Embryonic facial prominence (tissue), 1 donor: ENCODE measurements around the gene TAX1BP3.
"Not testable (repeated sequence)": the region's sequence is repeated elsewhere in the genome, so short reads cannot be mapped to it uniquely, and the experiment has no call there.

ENCODE experiments used
- DNase-seq: peaks from one replicate; pipeline ENCODE4 v3.0.0-alpha.2; 2016; ENCODE audit errors: extremely low spot score

The TAX1BP3 gene, protein sequence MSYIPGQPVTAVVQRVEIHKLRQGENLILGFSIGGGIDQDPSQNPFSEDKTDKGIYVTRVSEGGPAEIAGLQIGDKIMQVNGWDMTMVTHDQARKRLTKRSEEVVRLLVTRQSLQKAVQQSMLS

GRCh38 chr17:3668279-3669084 lies at the start of gene TAX1BP3, which contains the start of gene EMC6:
TAX1BP3 (minus strand) TSS chr17:3668578; CDS start chr17:3668526, 52 bp downstream.
EMC6 (plus strand) TSS chr17:3668812; CDS start chr17:3669147, 335 bp downstream.
- DNase-seq, result peak; percentile 94

- DNase-seq, result no peak
Measured at GRCh38 chr17:3715296-3715695, 46.9 kb upstream of the TAX1BP3 start.

- DNase-seq, result no peak
Measured at GRCh38 chr17:3712811-3713463, 44.6 kb upstream of the TAX1BP3 start.

GRCh38 chr17:3710951-3711383 lies 42.6 kb upstream of the TAX1BP3 start:
- no peak for DNase-seq

DNA sequence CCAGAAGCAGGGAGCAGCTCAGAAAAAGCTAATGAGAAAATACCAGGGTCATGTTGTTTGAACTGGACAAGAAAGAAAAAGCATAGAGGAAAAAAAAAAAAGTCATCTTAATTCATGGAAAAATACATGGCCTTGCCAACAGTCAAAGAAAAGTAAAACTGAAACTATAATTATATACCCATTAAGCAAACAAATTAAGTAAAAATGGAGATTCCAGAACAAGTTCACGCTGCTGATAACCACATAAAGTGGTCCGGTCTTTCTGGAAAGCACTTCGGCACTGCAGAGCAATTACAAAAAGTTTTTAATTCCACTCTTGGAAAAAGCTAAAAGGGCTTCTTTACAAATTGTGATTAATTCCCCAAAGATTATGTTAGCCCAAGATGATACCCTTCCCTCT lies 40.0 kb upstream of the TAX1BP3 start:
- DNase-seq, result no peak

- DNase-seq, result not testable (repeated sequence)
Measured at GRCh38 chr17:3705718-3705984, 37.3 kb upstream of the TAX1BP3 start.

GRCh38 chr17:3704931-3705717 lies 36.7 kb upstream of the TAX1BP3 start:
- DNase-seq, result no peak

GRCh38 chr17:3702041-3702539 lies 33.7 kb upstream of the TAX1BP3 start:
- DNase-seq, result not testable (repeated sequence)

GRCh38 chr17:3699951-3700350 lies 31.6 kb upstream of the TAX1BP3 start:
- DNase-seq, result no peak

DNA sequence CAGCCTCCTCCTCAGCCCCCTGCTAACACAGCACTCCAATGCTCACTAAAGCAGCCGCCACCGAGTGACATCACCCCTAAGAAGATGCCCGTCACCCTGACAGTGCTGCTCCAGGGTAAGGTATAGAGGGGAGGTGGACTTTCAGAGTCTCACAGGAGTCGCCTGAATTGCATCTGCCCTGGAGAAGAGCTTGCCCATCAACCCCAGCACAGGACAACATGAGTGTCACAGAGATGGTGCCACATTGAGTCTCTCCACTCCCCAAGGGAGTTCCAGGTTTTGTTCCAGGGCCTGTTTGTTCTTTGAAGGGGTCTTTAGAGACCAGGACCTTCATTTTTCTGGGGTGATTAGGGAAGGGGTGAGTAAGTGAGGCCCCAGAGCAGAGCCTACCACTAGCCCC lies 29.8 kb upstream of the TAX1BP3 start:
- DNase-seq, result no peak

DNA sequence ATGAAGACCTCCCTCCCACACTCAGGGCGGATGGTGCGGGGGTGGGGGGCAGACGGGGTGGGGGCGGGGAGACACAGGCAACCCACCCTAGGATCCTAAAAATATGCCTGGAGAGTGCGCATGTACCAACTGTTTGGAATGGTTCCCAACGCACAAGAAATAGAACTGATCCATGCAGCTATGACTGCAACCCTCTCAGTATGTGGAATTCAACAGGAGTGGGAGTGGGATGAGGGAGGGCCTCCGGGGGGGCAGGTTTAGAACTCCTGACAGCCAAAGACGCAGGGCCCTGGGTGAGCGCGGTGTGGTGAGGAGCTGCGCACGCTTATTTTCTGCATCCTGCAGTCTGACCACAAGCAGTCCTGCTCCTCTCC lies 28.7 kb upstream of the TAX1BP3 start:
- DNase-seq, result no peak

GRCh38 chr17:3695723-3696411 lies 27.5 kb upstream of the TAX1BP3 start, which contains the start of gene P2RX5:
P2RX5 (minus strand) TSS chr17:3696155; CDS start chr17:3696005, 150 bp downstream.
- no peak for DNase-seq

DNA sequence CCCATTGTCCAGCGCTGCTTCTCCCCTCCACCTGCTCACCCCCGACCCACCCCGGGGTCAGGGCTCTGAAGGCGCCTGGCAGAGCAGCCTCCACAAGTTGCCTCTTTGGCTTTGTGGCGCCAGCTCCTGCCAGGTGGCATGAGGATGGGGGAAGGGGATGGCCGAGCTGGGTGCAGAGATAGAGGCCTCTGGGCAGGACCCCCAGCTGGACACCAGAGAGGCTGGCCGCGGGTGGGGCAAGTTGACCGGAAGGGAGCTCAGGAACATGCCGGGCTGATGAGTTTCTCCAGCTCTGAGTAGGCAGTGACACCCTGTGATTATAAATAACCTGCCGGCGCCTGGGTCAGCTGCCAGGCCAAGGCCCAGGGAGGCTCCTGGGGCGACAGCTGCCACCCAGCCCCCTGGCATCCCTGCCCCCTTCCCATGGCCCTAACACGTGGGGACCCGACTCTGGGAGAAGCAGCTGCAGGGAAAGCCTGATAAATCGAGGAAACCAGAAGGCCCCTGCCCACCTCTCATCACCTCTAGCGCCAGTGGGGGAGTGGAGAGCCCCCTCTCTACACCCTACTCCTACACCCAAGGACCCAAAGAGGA lies 26.8 kb upstream of the TAX1BP3 start:
- DNase-seq, result no peak

DNA sequence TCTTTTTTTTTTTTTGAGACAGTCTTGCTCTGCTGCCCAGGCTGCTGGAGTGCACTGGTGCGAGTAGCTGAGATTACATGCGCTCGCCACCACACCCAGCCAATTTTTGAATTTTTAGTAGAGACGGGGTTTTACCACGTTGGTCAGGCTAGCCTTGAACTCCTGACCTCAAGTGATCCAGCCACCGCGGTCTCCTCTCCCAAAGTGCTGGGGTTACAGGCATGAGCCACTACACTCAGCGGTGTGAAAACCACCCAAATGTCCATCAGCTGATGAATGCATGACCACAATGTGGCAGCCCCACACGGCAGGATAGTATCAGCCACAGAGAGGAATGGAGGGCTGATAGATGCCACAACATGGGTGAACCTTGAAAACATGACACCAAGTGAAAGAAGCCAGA lies 25.5 kb upstream of the TAX1BP3 start:
- DNase-seq, result no peak

DNA sequence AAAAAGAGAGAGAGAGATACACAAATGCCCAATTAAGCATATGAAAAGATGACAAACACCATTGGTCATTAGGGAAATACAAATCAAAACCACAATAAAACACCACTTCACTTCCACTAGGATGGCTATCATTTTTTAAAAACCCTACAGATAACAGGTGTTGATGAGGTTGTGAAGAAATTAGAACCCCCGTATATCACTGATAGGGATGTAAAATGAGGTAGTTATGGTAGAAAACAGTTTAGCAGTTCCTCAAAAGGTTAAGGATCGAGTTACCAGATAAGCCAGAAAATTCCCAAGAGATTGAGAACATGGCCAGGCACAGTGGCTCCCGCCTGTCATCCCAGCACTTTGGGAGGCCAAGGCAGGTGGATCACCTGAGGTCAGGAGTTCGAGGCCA lies 24.8 kb upstream of the TAX1BP3 start:
- no peak for DNase-seq

DNA sequence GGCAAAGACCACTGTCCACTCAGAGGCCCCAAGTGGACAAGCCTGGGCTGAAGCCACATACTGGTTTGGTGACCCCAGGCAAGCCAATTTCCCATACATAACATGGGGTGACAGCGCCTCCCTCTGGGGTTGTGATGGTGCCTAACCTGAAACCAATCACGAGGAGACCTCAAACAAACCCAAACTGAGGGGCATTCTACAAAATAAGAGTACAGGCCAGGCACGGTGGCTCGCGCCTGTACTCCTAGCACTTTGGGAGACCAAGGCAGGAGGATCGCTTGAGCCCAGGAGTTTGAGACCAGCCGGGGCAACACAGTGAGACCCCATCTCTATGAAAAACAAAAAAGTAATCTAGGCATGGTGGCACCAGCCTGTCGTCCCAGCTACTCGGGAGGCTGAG lies 24.0 kb upstream of the TAX1BP3 start:
- no peak for DNase-seq

DNA sequence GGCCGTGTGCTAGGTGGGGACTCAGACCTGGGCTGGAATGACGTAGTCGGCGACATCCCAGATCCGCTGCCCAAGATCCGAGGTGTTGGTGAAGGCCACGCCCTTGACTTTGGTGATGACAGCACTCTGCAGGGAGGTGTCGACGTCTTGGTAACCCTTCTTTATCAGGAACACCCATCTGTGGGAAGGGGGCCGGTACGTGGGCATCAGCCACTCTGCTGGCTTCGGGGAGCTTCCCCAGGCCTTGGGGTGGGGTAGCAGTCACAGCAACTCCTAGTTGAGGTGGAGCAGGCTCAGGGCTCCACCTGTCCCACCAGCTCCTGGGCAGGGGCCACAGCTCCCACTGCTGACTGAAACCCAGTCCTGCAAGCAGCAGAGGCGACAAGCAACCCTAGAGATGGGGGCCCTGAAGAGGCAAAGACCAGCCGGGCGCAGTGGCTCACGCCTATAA lies 23.3 kb upstream of the TAX1BP3 start:
- DNase-seq, result no peak

DNA sequence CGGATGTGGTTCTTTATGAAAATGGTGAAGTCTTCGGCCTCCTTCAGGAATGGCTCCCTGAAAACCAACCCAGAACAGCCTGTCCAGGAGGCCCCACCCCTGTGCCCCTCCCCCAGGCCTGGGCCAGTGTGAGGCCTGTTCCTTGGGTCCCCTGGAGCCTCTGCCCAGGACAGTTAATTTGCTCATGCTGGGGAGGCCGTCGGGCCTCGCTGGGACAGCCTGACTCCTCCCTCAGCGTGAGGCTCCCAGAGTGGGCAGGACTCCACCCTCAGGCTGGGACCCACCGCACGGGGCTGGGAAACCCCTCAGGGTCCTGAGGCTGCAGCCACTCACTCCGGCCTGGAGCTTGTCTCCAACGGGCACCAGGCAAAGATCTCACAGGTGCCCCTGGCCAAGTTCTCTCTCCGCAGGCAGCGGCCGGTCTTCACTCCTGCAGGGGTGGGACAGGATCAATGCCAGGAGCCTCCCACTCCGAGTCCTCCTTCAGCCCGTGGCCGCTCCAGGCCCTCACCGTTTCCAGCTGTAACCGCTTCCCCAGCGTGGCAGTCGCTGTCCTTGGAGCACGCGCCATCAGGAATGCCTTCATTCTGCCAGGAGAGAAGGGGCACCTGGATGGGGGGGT lies 21.8 kb upstream of the TAX1BP3 start:
- no peak for DNase-seq

DNA sequence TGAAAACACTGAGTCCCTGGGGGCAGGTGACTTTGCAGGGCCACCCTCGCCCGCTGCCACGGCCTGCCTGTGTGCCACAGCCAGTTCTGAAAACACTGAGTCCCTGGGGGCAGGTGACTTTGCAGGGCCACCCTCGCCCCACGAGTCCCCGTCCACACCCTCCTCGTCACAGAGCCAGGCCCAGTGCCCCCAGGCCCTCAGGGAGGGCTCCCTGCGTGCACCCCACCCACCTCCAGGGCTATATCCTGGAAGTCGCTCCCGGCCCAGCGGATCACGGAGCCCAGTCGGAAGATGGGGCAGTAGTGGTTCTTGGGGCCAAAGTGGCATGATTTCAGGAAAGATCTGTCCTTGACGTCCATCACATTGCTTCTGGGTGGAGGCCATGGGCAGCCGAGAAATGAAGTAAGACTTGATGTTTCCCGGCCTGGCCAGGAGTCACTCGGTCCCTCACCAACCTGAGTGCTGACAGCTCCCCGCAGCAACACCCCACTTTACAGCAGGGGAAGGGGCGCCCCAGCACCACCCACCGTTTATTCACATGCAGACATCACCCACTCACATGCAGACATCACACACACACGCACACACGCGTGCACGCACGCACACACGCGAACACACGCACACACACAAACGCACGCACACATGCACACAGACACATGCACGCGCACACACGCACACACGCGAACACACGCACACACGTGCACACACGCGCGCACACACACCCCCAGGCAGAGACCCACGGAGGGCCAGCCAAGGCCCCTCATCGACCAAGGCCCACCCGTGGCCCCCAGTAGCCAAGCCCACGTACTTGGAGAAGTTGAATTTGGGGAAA lies 21.1 kb upstream of the TAX1BP3 start:
- no peak for DNase-seq

- no peak for DNase-seq
Measured at GRCh38 chr17:3688852-3689261, 20.5 kb upstream of the TAX1BP3 start.
